ENCODE measurements around the gene PRRT3.

- TF ChIP-seq GATA3 (IDR thresholded peaks at IDR 0.05; ENCODE audit: low read depth, low read length) (no peak), GATA2 (IDR thresholded peaks at IDR 0.05; ENCODE audit: low read depth, low read length) (no peak)
Measured at GRCh38 chr3:9966841-9967240, 14.6 kb upstream of the PRRT3 start.
